KMS-11 (cell line): ENCODE measurements around the gene TMPRSS4.

Experiments
- H2AFZ ChIP-seq: fragments of 200-600 bp; sonication (generic); 2 replicates; pipeline ENCODE4 v1.6.1; 2016; ENCODE audit warnings: antibody characterized with exemption, mixed run types, low read depth
- H3K27ac ChIP-seq: fragments of 200-600 bp; sonication (generic); 2 replicates; pipeline ENCODE4 v1.6.1; 2016; ENCODE audit warnings: mild to moderate bottlenecking, mixed run types
- H3K27me3 ChIP-seq: fragments of 200-600 bp; sonication (generic); 2 replicates; pipeline ENCODE4 v1.6.1; 2017; ENCODE audit warnings: mild to moderate bottlenecking, low read depth, mixed run types, moderate library complexity; ENCODE audit not compliant: insufficient read depth
- H3K36me3 ChIP-seq: fragments of 200-600 bp; sonication (generic); 2 replicates; pipeline ENCODE4 v1.6.1; 2017; ENCODE audit warnings: mild to moderate bottlenecking, mixed run types; ENCODE audit not compliant: insufficient read depth
- H3K4me1 ChIP-seq: fragments of 200-600 bp; sonication (generic); 2 replicates; pipeline ENCODE4 v1.6.1; 2016; ENCODE audit warnings: mild to moderate bottlenecking, low read depth, mixed run types; ENCODE audit not compliant: poor library complexity, severe bottlenecking
- H3K4me2 ChIP-seq: fragments of 200-600 bp; sonication (generic); 2 replicates; pipeline ENCODE4 v1.7.0; 2016; ENCODE audit warnings: mild to moderate bottlenecking, mixed run types
- H3K4me3 ChIP-seq: fragments of 200-600 bp; sonication (generic); IDR thresholded peaks from 2 replicates; pipeline ENCODE4 v1.6.1; 2017; ENCODE audit warnings: low read depth, low read length, mixed read lengths; ENCODE audit not compliant: insufficient read depth
- H3K79me2 ChIP-seq: fragments of 200-600 bp; sonication (generic); 2 replicates; pipeline ENCODE4 v1.6.1; 2016; ENCODE audit warnings: low read depth, mixed run types; ENCODE audit not compliant: insufficient read depth
- H3K9ac ChIP-seq: fragments of 200-600 bp; sonication (generic); 2 replicates; pipeline ENCODE4 v1.6.1; 2016; ENCODE audit warnings: mild to moderate bottlenecking, mixed run types
- H4K20me1 ChIP-seq: fragments of 200-600 bp; sonication (generic); 2 replicates; pipeline ENCODE4 v1.6.1; 2016; ENCODE audit warnings: mild to moderate bottlenecking, mixed run types; ENCODE audit not compliant: insufficient read depth
- CTCF ChIP-seq: fragments of 200-600 bp; sonication (generic); conservative IDR thresholded peaks from 2 replicates; pipeline ENCODE4 v1.6.1; 2017; ENCODE audit warnings: low read depth, mild to moderate bottlenecking, antibody characterized with exemption, low read length, moderate library complexity, mixed read lengths

TMPRSS4 gene

GRCh38 chr11:118132385-118133151 is 55.7 kb downstream of the TMPRSS4 start:
- H3K4me2 ChIP-seq, result no peak overlapping the region
- H3K4me3 ChIP-seq, result no peak overlapping the region
- no peak overlapping the region for H3K27ac ChIP-seq
- no peaks in the 10 kb centered on the region for H3K36me3 ChIP-seq
- H4K20me1 ChIP-seq, result no peaks in the 10 kb centered on the region
- TF ChIP-seq CTCF, result no peak
- no peaks in the 10 kb centered on the region for H3K27me3 ChIP-seq
- no peak overlapping the region for H2AFZ ChIP-seq
- no peak overlapping the region for H3K9ac ChIP-seq
- no peaks in the 10 kb centered on the region for H3K79me2 ChIP-seq
- no peaks in the 10 kb centered on the region for H3K4me1 ChIP-seq

GRCh38 chr11:118133816-118134215 is 56.9 kb downstream of the TMPRSS4 start:
- no peak for TF ChIP-seq CTCF
- no peak overlapping the region for H3K9ac ChIP-seq
- no peaks in the 10 kb centered on the region for H4K20me1 ChIP-seq
- H2AFZ ChIP-seq, result no peak overlapping the region
- no peak overlapping the region for H3K27ac ChIP-seq
- no peaks in the 10 kb centered on the region for H3K79me2 ChIP-seq
- H3K4me3 ChIP-seq, result no peak overlapping the region
- no peaks in the 10 kb centered on the region for H3K36me3 ChIP-seq
- H3K27me3 ChIP-seq, result no peaks in the 10 kb centered on the region
- no peak overlapping the region for H3K4me2 ChIP-seq
- H3K4me1 ChIP-seq, result no peaks in the 10 kb centered on the region

- no peak overlapping the region for H3K4me3 ChIP-seq
- no peak for TF ChIP-seq CTCF
- H3K9ac ChIP-seq, result no peak overlapping the region
- H3K27me3 ChIP-seq, result no peaks in the 10 kb centered on the region
- no peaks in the 10 kb centered on the region for H3K4me1 ChIP-seq
- H3K27ac ChIP-seq, result no peak overlapping the region
- no peaks in the 10 kb centered on the region for H4K20me1 ChIP-seq
- H3K79me2 ChIP-seq, result no peaks in the 10 kb centered on the region
- no peak overlapping the region for H2AFZ ChIP-seq
- H3K36me3 ChIP-seq, result no peaks in the 10 kb centered on the region
- no peak overlapping the region for H3K4me2 ChIP-seq
These were observed 58.3 kb downstream of the TMPRSS4 start for GRCh38 chr11:118135051-118135795.

GRCh38 chr11:118135796-118136165 is 58.9 kb downstream of the TMPRSS4 start:
- no peak overlapping the region for H3K9ac ChIP-seq
- no peak overlapping the region for H3K4me3 ChIP-seq
- no peak for TF ChIP-seq CTCF
- H3K27ac ChIP-seq, result no peak overlapping the region
- H3K4me2 ChIP-seq, result no peak overlapping the region
- no peaks in the 10 kb centered on the region for H4K20me1 ChIP-seq
- H3K79me2 ChIP-seq, result no peaks in the 10 kb centered on the region
- H3K36me3 ChIP-seq, result no peaks in the 10 kb centered on the region
- no peak overlapping the region for H2AFZ ChIP-seq
- no peaks in the 10 kb centered on the region for H3K4me1 ChIP-seq
- no peaks in the 10 kb centered on the region for H3K27me3 ChIP-seq
